OCI-LY1 (cell line): ENCODE data around the gene WASF1.

Experiments
- H2AFZ ChIP-seq: fragments of 200-600 bp; sonication (generic), shearing (Covaris generic); 2 replicates; pipeline ENCODE4 v1.6.0; 2014; ENCODE audit warnings: antibody characterized with exemption, mild to moderate bottlenecking, low read length
- H3F3A ChIP-seq: fragments of 200-600 bp; sonication (generic), shearing (Covaris generic); 2 replicates; pipeline ENCODE4 v1.6.0; 2014; ENCODE audit warnings: mild to moderate bottlenecking, antibody characterized with exemption, low read length, moderate library complexity; ENCODE audit not compliant: insufficient read depth
- H3K27ac ChIP-seq: fragments of 200-600 bp; sonication (generic); 2 replicates; pipeline ENCODE4 v1.5.1; 2014; ENCODE audit warnings: low read length, mixed run types, mild to moderate bottlenecking, low read depth; ENCODE audit not compliant: poor library complexity, severe bottlenecking
- H3K27me3 ChIP-seq: fragments of 200-600 bp; sonication (generic); 2 replicates; pipeline ENCODE4 v1.6.0; 2014; ENCODE audit warnings: antibody characterized with exemption, mild to moderate bottlenecking, low read length, moderate library complexity; ENCODE audit not compliant: insufficient read depth
- H3K36me3 ChIP-seq: fragments of 200-600 bp; sonication (generic); 2 replicates; pipeline ENCODE4 v1.6.1; 2014; ENCODE audit warnings: mild to moderate bottlenecking, antibody characterized with exemption, low read length, moderate library complexity, mixed read lengths; ENCODE audit not compliant: insufficient read depth
- H3K4me1 ChIP-seq: fragments of 200-600 bp; sonication (generic); 2 replicates; pipeline ENCODE4 v1.5.1; 2014; ENCODE audit warnings: mild to moderate bottlenecking, low read length, moderate library complexity; ENCODE audit not compliant: insufficient read depth, severe bottlenecking
- H3K4me2 ChIP-seq: fragments of 200-600 bp; sonication (generic), shearing (Covaris generic); 2 replicates; pipeline ENCODE4 v1.6.1; 2014; ENCODE audit warnings: low read length
- H3K4me3 ChIP-seq: fragments of 200-600 bp; sonication (generic); 2 replicates; pipeline ENCODE4 v1.5.1; 2014; ENCODE audit warnings: low read length, low read depth, mild to moderate bottlenecking, mixed read lengths; ENCODE audit not compliant: poor library complexity, severe bottlenecking
- H3K79me2 ChIP-seq: fragments of 200-600 bp; shearing (Covaris generic); 2 replicates; pipeline ENCODE4 v1.6.1; 2016; ENCODE audit warnings: mixed run types, low read length, mixed read lengths; ENCODE audit not compliant: insufficient read depth
- H3K9ac ChIP-seq: fragments of 200-600 bp; sonication (generic), shearing (Covaris generic); 2 replicates; pipeline ENCODE4 v1.6.1; 2014; ENCODE audit warnings: mild to moderate bottlenecking, low read length, mixed read lengths
- H3K9me2 ChIP-seq: fragments of 200-600 bp; sonication (generic), shearing (Covaris generic); 2 replicates; pipeline ENCODE4 v1.6.1; 2014; ENCODE audit warnings: low read depth, mild to moderate bottlenecking, low read length, mixed read lengths
- H3K9me3 ChIP-seq: fragments of 200-600 bp; shearing (Covaris generic); 2 replicates; pipeline ENCODE4 v1.6.1; 2014; ENCODE audit warnings: low read length, mixed read lengths
- H4K20me1 ChIP-seq: fragments of 200-600 bp; sonication (generic), shearing (Covaris generic); 2 replicates; pipeline ENCODE4 v1.6.0; 2016; ENCODE audit warnings: mild to moderate bottlenecking, low read length; ENCODE audit not compliant: insufficient read depth
- CTCF ChIP-seq: fragments of 200-600 bp; sonication (generic), shearing (Covaris generic); IDR thresholded peaks from 2 replicates; pipeline ENCODE4 v1.5.1; 2017; ENCODE audit warnings: mild to moderate bottlenecking, antibody characterized with exemption, low read length, moderate library complexity, mixed read lengths
- EZH2 ChIP-seq: fragments of 200-600 bp; sonication (generic), shearing (Covaris generic); IDR thresholded peaks from 2 replicates; pipeline ENCODE4 v1.8.0; 2017; ENCODE audit warnings: borderline replicate concordance, mixed run types, mild to moderate bottlenecking, antibody characterized with exemption, low read length, moderate library complexity, mixed read lengths

The WASF1 gene

GRCh38 chr6:110102411-110102810 lies 77.1 kb downstream of the WASF1 start:
- TF ChIP-seq CTCF: no peak
- TF ChIP-seq EZH2: no peak
- no peak overlapping the region for H3K27ac ChIP-seq
- H3K4me3 ChIP-seq: no peak overlapping the region
- H3K9me2 ChIP-seq: no peaks in the 10 kb centered on the region
- no peaks in the 10 kb centered on the region for H3F3A ChIP-seq
- H3K79me2 ChIP-seq: no peaks in the 10 kb centered on the region
- no peaks in the 10 kb centered on the region for H3K27me3 ChIP-seq
- H3K4me2 ChIP-seq: no peak overlapping the region
- H2AFZ ChIP-seq: no peak overlapping the region
- H4K20me1 ChIP-seq: no peaks in the 10 kb centered on the region
- peaks cover 12% of the 10 kb centered on the region for H3K4me1 ChIP-seq
- no peaks in the 10 kb centered on the region for H3K36me3 ChIP-seq
- H3K9ac ChIP-seq: no peak overlapping the region
- no peaks in the 10 kb centered on the region for H3K9me3 ChIP-seq

- H4K20me1 ChIP-seq: no peaks in the 10 kb centered on the region
- no peaks in the 10 kb centered on the region for H3F3A ChIP-seq
- no peaks in the 10 kb centered on the region for H3K27me3 ChIP-seq
- no peak overlapping the region for H3K27ac ChIP-seq
- no peak overlapping the region for H3K4me2 ChIP-seq
- H3K9ac ChIP-seq: no peak overlapping the region
- no peaks in the 10 kb centered on the region for H3K9me2 ChIP-seq
- H3K4me3 ChIP-seq: no peak overlapping the region
- H2AFZ ChIP-seq: no peak overlapping the region
- no peaks in the 10 kb centered on the region for H3K9me3 ChIP-seq
- H3K79me2 ChIP-seq: no peaks in the 10 kb centered on the region
- H3K36me3 ChIP-seq: no peaks in the 10 kb centered on the region
- TF ChIP-seq EZH2 (no peak), CTCF (no peak)
- H3K4me1 ChIP-seq: peaks cover 12% of the 10 kb centered on the region
These were observed 77.6 kb downstream of the WASF1 start for GRCh38 chr6:110101885-110102284.

- Histone ChIP-seq H3K4me3 (no peak overlapping the region), H3K27ac (no peak overlapping the region), H3K9me2 (no peaks in the 10 kb centered on the region), H4K20me1 (no peaks in the 10 kb centered on the region), H2AFZ (no peak overlapping the region), H3K9me3 (no peaks in the 10 kb centered on the region), H3K4me2 (no peak overlapping the region), H3K27me3 (no peaks in the 10 kb centered on the region), H3K4me1 (peaks cover 12% of the 10 kb centered on the region), H3K9ac (no peak overlapping the region), H3K79me2 (no peaks in the 10 kb centered on the region), H3F3A (no peaks in the 10 kb centered on the region), H3K36me3 (no peaks in the 10 kb centered on the region)
- TF ChIP-seq CTCF (no peak), EZH2 (no peak)
These were observed 80.9 kb downstream of the WASF1 start for GRCh38 chr6:110098511-110099116.
